HCT116 (cell line): Measurements from ENCODE around the gene SLC35F1. TPM values are rescaled to one million over a fixed set of nuclear protein-coding genes. Genes with fewer than 3 reads are reported as not detected.

Source experiments
- ATAC-seq: fragments of 200-7000 bp; cut with Tn5 transposase; 2 replicates; pipeline ENCODE4 v1.9.1; 2020; ENCODE audit warnings: mild to moderate bottlenecking, moderate library complexity
- BruUV-seq: library from RNA; stranded (reverse); fragments of 400-500 nt; replicated peaks from 2 replicates; lab custom pipeline; 2021; lab: Mats Ljungman, UMichigan
- CTCF ChIA-PET: fragments of 300-600 bp; sonication (Branson Sonifier 250); formaldehyde crosslinking; loops from one replicate; lab custom pipeline; 2021; ENCODE audit warnings: antibody characterized with exemption; lab: Charles Lee
- POLR2A ChIA-PET: fragments of 300-600, 350-600 bp; sonication (Branson Sonifier 250); formaldehyde crosslinking; loops from one replicate; lab custom pipeline; 2021; ENCODE audit warnings: antibody characterized with exemption; lab: Charles Lee
- RAD21 ChIA-PET, 2 experiments: fragments of 300-600 bp; sonication (Branson Sonifier 250); formaldehyde crosslinking; loops; one replicate each; lab custom pipeline; 2023; ENCODE audit warnings: low total read pairs in 2 of 2; ENCODE audit not compliant: uncharacterized antibody in 2 of 2, unreplicated experiment in 2 of 2, low non-redundant PET in 1 of 2; lab: Charles Lee
- DNase-seq: peaks from one replicate; pipeline ENCODE4 v3.0.0-alpha.2; 2010; ENCODE audit warnings: low read depth, low spot score
- H2AFZ ChIP-seq: fragments of 200-600 bp; shearing (Covaris generic), sonication (generic); 2 replicates; pipeline ENCODE4 v1.6.1; 2017; ENCODE audit warnings: low read depth, mixed run types, mixed read lengths, antibody characterized with exemption, low read length; ENCODE audit not compliant: poor library complexity, severe bottlenecking
- H3K27ac ChIP-seq: 2 replicates; pipeline ENCODE4 v1.5.1; 2012; ENCODE audit warnings: low read depth, low read length
- H3K27me3 ChIP-seq: fragments of 200-600 bp; sonication (generic); 2 replicates; pipeline ENCODE4 v1.6.1; 2016; ENCODE audit warnings: mixed run types, low read length, mixed read lengths; ENCODE audit not compliant: insufficient read depth
- H3K36me3 ChIP-seq, 2 experiments: fragments of 200-500 bp in 1 of 2; fragments of 200-600 bp in 1 of 2; sonication (Bioruptor generic) in 1 of 2; sonication (generic) in 1 of 2; 2 replicates each; pipeline versions ENCODE4 v1.5.1 to v1.6.1; 2014 to 2016; ENCODE audit warnings: low read length in 2 of 2, inconsistent platforms in 1 of 2, mixed read lengths in 1 of 2, mixed run types in 1 of 2; ENCODE audit not compliant: insufficient read depth in 2 of 2, control insufficient read depth in 1 of 2
- H3K4me1 ChIP-seq, 2 experiments: fragments of 200-600 bp in 1 of 2; sonication (generic) in 1 of 2; 2 replicates each; pipeline versions ENCODE4 v1.5.1 to v1.6.1; 2012 to 2017; ENCODE audit warnings: low read length in 2 of 2, inconsistent platforms in 1 of 2, mild to moderate bottlenecking in 1 of 2, mixed read lengths in 1 of 2, mixed run types in 1 of 2, moderate library complexity in 1 of 2; ENCODE audit not compliant: insufficient read depth in 2 of 2, control insufficient read depth in 1 of 2
- H3K4me2 ChIP-seq: fragments of 200-600 bp; sonication (generic); 2 replicates; pipeline ENCODE4 v1.6.1; 2017; ENCODE audit warnings: mixed run types, low read length, mixed read lengths
- H3K4me3 ChIP-seq, 2 experiments: fragments of 200-600 bp in 1 of 2; sonication (generic) in 1 of 2; replicated peaks in 1 of 2; 2 replicates each; pipeline ENCODE4 v1.5.1; 2011 to 2016; ENCODE audit warnings: low read length in 2 of 2, control low read depth in 1 of 2, low read depth in 1 of 2, mild to moderate bottlenecking in 1 of 2, mixed read lengths in 1 of 2, mixed run types in 1 of 2
- H3K79me2 ChIP-seq: fragments of 200-600 bp; sonication (generic); 2 replicates; pipeline ENCODE4 v1.6.1; 2017; ENCODE audit warnings: mild to moderate bottlenecking, mixed run types, low read length, moderate library complexity, mixed read lengths; ENCODE audit not compliant: insufficient read depth
- H3K9ac ChIP-seq: fragments of 200-600 bp; sonication (generic); 2 replicates; pipeline ENCODE4 v1.6.1; 2016; ENCODE audit warnings: low read length, mixed read lengths
- H3K9me2 ChIP-seq: fragments of 200-600 bp; sonication (generic), shearing (Covaris generic); 2 replicates; pipeline ENCODE4 v1.6.1; 2017; ENCODE audit warnings: mixed run types, mild to moderate bottlenecking, moderate library complexity; ENCODE audit not compliant: insufficient read depth
- H3K9me3 ChIP-seq, 2 experiments: fragments of 200-500 bp in 1 of 2; fragments of 200-600 bp in 1 of 2; sonication (Bioruptor generic) in 1 of 2; sonication (generic) in 1 of 2; 2 replicates each; pipeline ENCODE4 v1.6.1; 2014 to 2017; ENCODE audit warnings: low read length in 2 of 2, mixed read lengths in 2 of 2, inconsistent platforms in 1 of 2, low read depth in 1 of 2, mild to moderate bottlenecking in 1 of 2, mixed run types in 1 of 2, moderate library complexity in 1 of 2; ENCODE audit not compliant: control insufficient read depth in 1 of 2, insufficient read depth in 1 of 2
- H4K20me1 ChIP-seq: fragments of 200-600 bp; sonication (generic), shearing (Covaris generic); 2 replicates; pipeline ENCODE4 v1.6.1; 2017; ENCODE audit warnings: mixed run types, mild to moderate bottlenecking, moderate library complexity; ENCODE audit not compliant: insufficient read depth
- CBX3 ChIP-seq: IDR thresholded peaks from 2 replicates; pipeline ENCODE4 v1.6.1; 2012; ENCODE audit warnings: low read depth
- EGR1 ChIP-seq: IDR thresholded peaks from 2 replicates; pipeline ENCODE4 v1.6.1; 2012; ENCODE audit warnings: low read depth
- EZH2 ChIP-seq: fragments of 200-600 bp; sonication (generic); IDR thresholded peaks from 2 replicates; pipeline ENCODE4 v1.6.1; 2017; ENCODE audit warnings: antibody characterized with exemption, mixed run types
- EZH2phosphoT487 ChIP-seq: fragments of 200-600 bp; IDR thresholded peaks from 2 replicates; pipeline ENCODE4 v1.6.1; 2018; ENCODE audit warnings: antibody characterized with exemption, borderline replicate concordance
- FOSL1 ChIP-seq: IDR thresholded peaks from 2 replicates; pipeline ENCODE4 v1.6.1; 2012; ENCODE audit warnings: low read depth
- JUND ChIP-seq: IDR thresholded peaks from 2 replicates; pipeline ENCODE4 v1.6.1; 2012
- POLR2A ChIP-seq: IDR thresholded peaks from 2 replicates; pipeline ENCODE4 v1.7.0; 2011; ENCODE audit warnings: borderline replicate concordance; ENCODE audit not compliant: insufficient read depth, insufficient read length; ENCODE audit errors: extremely low read depth
- POLR2AphosphoS5 ChIP-seq: IDR thresholded peaks from 2 replicates; pipeline ENCODE4 v1.6.1; 2011; ENCODE audit warnings: mild to moderate bottlenecking, low read depth, low read length, moderate library complexity
- RAD21 ChIP-seq: IDR thresholded peaks from 2 replicates; pipeline ENCODE4 v1.6.1; 2012; ENCODE audit warnings: low read depth, mild to moderate bottlenecking
- SP1 ChIP-seq: IDR thresholded peaks from 2 replicates; pipeline ENCODE4 v1.6.1; 2012; ENCODE audit warnings: low read depth
- SRF ChIP-seq: IDR thresholded peaks from 2 replicates; pipeline ENCODE4 v1.6.1; 2012; ENCODE audit warnings: low read depth
- TCF7L2 ChIP-seq: IDR thresholded peaks from 2 replicates; pipeline ENCODE4 v1.7.0; 2011; ENCODE audit warnings: borderline replicate concordance, inconsistent platforms; ENCODE audit not compliant: insufficient read depth, insufficient read length; ENCODE audit errors: extremely low read depth
- YY1 ChIP-seq: IDR thresholded peaks from 2 replicates; pipeline ENCODE4 v1.6.1; 2011; ENCODE audit warnings: low read length, low read depth, moderate library complexity, mild to moderate bottlenecking; ENCODE audit not compliant: insufficient replicate concordance; ENCODE audit errors: extremely low read depth
- ZFX ChIP-seq: fragments of 450-650 bp; IDR thresholded peaks from 2 replicates; pipeline ENCODE4 v1.6.1; 2017
- intact Hi-C: fragments of 100-400 bp; cut with micrococcal nuclease; formaldehyde crosslinking; loops from 2 replicates; pipeline ENCODE4 v1.10.0; 2022
- total RNA-seq: library from RNA; stranded (reverse); gene quantifications from one replicate; pipeline ENCODE4 v1.2.1, GENCODE V29; 2021; ENCODE audit not compliant: unreplicated experiment
- TF ChIP-seq, protein P1 (sequence below), 3 experiments: fragments of 200-600 bp in 1 of 3; sonication (generic) in 1 of 3; IDR thresholded peaks in 2 of 3; conservative IDR thresholded peaks in 1 of 3; 2 replicates each; pipeline ENCODE4 v1.5.1; 2012 to 2017; ENCODE audit warnings: low read depth in 2 of 3, low read length in 2 of 3, antibody characterized with exemption in 1 of 3, borderline replicate concordance in 1 of 3, control low read depth in 1 of 3, mild to moderate bottlenecking in 1 of 3, mixed read lengths in 1 of 3, mixed run types in 1 of 3, moderate library complexity in 1 of 3; ENCODE audit not compliant: insufficient read depth in 1 of 3
- TF ChIP-seq, protein P2 (sequence below): IDR thresholded peaks from 2 replicates; pipeline ENCODE4 v1.6.1; 2012
- TF ChIP-seq, protein P3 (sequence below): IDR thresholded peaks from 2 replicates; pipeline ENCODE4 v1.6.1; 2012; ENCODE audit warnings: low read depth
- TF ChIP-seq, protein P4 (sequence below): IDR thresholded peaks from 2 replicates; pipeline ENCODE4 v1.6.1; 2012
- TF ChIP-seq, protein P5 (sequence below): IDR thresholded peaks from 2 replicates; pipeline ENCODE4 v1.6.1; 2011; ENCODE audit warnings: mild to moderate bottlenecking, low read length, moderate library complexity; ENCODE audit not compliant: insufficient replicate concordance; ENCODE audit errors: extremely low read depth

Gene SLC35F1
- total RNA-seq, 1 experiment from 2014 or later = 0.07 TPM

DNA sequence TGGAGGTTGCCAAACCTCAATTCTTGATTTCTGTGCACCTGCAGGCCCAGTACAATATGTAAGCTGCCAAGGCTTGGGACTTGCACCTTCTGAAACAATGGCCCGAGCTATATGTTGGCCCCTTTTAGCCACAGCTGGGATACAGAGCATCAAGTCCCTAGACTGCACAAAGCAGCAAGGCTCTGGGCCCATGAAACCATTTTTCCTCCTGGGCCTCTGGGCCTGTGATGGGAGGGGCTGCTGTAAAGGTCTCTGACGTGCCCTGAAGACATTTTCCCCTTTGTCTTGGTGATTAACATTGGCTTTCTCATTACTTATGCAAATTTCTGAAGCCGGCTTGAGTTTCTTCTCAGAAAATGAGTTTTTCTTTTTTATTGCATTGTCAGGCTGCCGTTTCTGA lies 40.5 kb upstream of the SLC35F1 start:
- Histone ChIP-seq H3K36me3 (no peaks in the 10 kb centered on the region), H3K9me3 (no peaks in the 10 kb centered on the region), H4K20me1 (no peaks in the 10 kb centered on the region), H3K9me2 (no peaks in the 10 kb centered on the region), H3K9ac (no peak overlapping the region), H3K27ac (no peak overlapping the region), H2AFZ (no peak overlapping the region), H3K4me2 (no peak overlapping the region), H3K4me3 (no peak overlapping the region), H3K27me3 (no peaks in the 10 kb centered on the region), H3K4me1 (no peaks in the 10 kb centered on the region), H3K79me2 (no peaks in the 10 kb centered on the region)
- ChIA-PET POLR2A (no interaction called here), CTCF (no interaction called here), RAD21 (no interaction called here)
- BruUV-seq = no TSS peak
- ATAC-seq (no peak), DNase-seq (no peak)
- TF ChIP-seq POLR2AphosphoS5 = no peak
- TF ChIP-seq TCF7L2 = no peak
- TF ChIP-seq, protein P1, sequence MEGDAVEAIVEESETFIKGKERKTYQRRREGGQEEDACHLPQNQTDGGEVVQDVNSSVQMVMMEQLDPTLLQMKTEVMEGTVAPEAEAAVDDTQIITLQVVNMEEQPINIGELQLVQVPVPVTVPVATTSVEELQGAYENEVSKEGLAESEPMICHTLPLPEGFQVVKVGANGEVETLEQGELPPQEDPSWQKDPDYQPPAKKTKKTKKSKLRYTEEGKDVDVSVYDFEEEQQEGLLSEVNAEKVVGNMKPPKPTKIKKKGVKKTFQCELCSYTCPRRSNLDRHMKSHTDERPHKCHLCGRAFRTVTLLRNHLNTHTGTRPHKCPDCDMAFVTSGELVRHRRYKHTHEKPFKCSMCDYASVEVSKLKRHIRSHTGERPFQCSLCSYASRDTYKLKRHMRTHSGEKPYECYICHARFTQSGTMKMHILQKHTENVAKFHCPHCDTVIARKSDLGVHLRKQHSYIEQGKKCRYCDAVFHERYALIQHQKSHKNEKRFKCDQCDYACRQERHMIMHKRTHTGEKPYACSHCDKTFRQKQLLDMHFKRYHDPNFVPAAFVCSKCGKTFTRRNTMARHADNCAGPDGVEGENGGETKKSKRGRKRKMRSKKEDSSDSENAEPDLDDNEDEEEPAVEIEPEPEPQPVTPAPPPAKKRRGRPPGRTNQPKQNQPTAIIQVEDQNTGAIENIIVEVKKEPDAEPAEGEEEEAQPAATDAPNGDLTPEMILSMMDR (IDR thresholded peaks at IDR 0.05 in 2 of 3, conservative IDR thresholded peaks at IDR 0.05 in 1 of 3; ENCODE audit: borderline replicate concordance in 1 of 3, insufficient read depth in 1 of 3, low read depth in 2 of 3, low read length in 2 of 3) = no peak
- TF ChIP-seq, protein P2, sequence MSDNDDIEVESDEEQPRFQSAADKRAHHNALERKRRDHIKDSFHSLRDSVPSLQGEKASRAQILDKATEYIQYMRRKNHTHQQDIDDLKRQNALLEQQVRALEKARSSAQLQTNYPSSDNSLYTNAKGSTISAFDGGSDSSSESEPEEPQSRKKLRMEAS = no peak
- no peak for TF ChIP-seq SP1
- TF ChIP-seq, protein P3, sequence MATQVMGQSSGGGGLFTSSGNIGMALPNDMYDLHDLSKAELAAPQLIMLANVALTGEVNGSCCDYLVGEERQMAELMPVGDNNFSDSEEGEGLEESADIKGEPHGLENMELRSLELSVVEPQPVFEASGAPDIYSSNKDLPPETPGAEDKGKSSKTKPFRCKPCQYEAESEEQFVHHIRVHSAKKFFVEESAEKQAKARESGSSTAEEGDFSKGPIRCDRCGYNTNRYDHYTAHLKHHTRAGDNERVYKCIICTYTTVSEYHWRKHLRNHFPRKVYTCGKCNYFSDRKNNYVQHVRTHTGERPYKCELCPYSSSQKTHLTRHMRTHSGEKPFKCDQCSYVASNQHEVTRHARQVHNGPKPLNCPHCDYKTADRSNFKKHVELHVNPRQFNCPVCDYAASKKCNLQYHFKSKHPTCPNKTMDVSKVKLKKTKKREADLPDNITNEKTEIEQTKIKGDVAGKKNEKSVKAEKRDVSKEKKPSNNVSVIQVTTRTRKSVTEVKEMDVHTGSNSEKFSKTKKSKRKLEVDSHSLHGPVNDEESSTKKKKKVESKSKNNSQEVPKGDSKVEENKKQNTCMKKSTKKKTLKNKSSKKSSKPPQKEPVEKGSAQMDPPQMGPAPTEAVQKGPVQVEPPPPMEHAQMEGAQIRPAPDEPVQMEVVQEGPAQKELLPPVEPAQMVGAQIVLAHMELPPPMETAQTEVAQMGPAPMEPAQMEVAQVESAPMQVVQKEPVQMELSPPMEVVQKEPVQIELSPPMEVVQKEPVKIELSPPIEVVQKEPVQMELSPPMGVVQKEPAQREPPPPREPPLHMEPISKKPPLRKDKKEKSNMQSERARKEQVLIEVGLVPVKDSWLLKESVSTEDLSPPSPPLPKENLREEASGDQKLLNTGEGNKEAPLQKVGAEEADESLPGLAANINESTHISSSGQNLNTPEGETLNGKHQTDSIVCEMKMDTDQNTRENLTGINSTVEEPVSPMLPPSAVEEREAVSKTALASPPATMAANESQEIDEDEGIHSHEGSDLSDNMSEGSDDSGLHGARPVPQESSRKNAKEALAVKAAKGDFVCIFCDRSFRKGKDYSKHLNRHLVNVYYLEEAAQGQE = no peak
- no peak for TF ChIP-seq FOSL1
- no peak for TF ChIP-seq JUND
- TF ChIP-seq, protein P4, sequence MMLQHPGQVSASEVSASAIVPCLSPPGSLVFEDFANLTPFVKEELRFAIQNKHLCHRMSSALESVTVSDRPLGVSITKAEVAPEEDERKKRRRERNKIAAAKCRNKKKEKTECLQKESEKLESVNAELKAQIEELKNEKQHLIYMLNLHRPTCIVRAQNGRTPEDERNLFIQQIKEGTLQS = no peak
- no peak for TF ChIP-seq ZFX
- no peak for TF ChIP-seq EGR1
- TF ChIP-seq, protein P5, sequence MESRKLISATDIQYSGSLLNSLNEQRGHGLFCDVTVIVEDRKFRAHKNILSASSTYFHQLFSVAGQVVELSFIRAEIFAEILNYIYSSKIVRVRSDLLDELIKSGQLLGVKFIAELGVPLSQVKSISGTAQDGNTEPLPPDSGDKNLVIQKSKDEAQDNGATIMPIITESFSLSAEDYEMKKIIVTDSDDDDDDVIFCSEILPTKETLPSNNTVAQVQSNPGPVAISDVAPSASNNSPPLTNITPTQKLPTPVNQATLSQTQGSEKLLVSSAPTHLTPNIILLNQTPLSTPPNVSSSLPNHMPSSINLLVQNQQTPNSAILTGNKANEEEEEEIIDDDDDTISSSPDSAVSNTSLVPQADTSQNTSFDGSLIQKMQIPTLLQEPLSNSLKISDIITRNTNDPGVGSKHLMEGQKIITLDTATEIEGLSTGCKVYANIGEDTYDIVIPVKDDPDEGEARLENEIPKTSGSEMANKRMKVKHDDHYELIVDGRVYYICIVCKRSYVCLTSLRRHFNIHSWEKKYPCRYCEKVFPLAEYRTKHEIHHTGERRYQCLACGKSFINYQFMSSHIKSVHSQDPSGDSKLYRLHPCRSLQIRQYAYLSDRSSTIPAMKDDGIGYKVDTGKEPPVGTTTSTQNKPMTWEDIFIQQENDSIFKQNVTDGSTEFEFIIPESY = no peak
- no peak for TF ChIP-seq EZH2phosphoT487
- TF ChIP-seq POLR2A = no peak
- TF ChIP-seq CBX3 = no peak
- TF ChIP-seq RAD21 = no peak
- TF ChIP-seq EZH2 = no peak
- TF ChIP-seq YY1 = no peak
- no peak for TF ChIP-seq SRF
- intact Hi-C loops = no loop called here
